D721Med (cell line): ENCODE measurements around the gene TIMM10.

Experiments
- DNase-seq: peaks from one replicate; pipeline ENCODE4 v3.0.0; 2011; ENCODE audit warnings: low spot score; ENCODE audit not compliant: insufficient read length
- FAIRE-seq: peaks from 2 replicates; lab custom pipeline; 2011; peaks lifted over from hg19 to GRCh38; lab: Jason Lieb, UNC
- TF ChIP-seq, protein P1 (sequence below): IDR thresholded peaks from 2 replicates; pipeline ENCODE4 v1.5.1; 2012; ENCODE audit warnings: mild to moderate bottlenecking, control low read depth; ENCODE audit not compliant: insufficient read depth; ENCODE audit errors: missing control alignments

Gene TIMM10

DNA sequence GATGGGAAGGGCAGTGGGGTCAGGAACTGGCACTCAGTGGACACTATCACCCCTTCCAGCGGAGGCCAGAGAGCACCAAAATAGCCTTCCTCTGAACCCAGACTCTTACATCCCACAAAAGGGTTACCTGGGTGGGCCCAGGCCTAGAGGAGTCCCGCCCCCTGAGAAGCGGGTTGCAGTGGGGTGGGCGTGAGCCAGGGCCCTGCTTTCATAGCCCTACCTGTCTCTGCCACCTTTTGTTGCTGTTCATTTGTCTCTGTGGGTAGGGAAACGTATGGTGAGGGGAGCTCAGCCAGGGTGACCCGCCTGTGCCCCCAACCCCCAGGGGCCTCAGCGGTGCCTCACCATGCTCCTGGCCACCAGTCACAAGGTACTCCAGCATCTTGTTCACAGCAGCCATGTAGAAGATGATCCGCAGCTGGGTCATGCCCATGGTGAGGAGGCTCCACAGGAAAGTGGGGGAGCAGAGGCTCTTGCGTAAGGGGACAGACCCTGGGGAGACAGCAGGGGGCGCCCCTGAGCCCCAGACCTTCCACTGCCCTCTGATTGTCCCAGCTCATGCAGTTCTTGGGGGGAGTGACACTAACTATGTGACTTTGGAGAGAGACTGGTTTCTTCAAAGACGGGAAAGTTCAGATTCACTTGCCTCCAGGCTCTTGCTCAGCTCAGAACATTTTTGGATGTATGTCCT, 39.0 kb downstream of the TIMM10 start:
- DNase-seq (no peak), FAIRE-seq (no peak)
- TF ChIP-seq, protein P1, sequence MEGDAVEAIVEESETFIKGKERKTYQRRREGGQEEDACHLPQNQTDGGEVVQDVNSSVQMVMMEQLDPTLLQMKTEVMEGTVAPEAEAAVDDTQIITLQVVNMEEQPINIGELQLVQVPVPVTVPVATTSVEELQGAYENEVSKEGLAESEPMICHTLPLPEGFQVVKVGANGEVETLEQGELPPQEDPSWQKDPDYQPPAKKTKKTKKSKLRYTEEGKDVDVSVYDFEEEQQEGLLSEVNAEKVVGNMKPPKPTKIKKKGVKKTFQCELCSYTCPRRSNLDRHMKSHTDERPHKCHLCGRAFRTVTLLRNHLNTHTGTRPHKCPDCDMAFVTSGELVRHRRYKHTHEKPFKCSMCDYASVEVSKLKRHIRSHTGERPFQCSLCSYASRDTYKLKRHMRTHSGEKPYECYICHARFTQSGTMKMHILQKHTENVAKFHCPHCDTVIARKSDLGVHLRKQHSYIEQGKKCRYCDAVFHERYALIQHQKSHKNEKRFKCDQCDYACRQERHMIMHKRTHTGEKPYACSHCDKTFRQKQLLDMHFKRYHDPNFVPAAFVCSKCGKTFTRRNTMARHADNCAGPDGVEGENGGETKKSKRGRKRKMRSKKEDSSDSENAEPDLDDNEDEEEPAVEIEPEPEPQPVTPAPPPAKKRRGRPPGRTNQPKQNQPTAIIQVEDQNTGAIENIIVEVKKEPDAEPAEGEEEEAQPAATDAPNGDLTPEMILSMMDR: peak; percentile 61

DNA sequence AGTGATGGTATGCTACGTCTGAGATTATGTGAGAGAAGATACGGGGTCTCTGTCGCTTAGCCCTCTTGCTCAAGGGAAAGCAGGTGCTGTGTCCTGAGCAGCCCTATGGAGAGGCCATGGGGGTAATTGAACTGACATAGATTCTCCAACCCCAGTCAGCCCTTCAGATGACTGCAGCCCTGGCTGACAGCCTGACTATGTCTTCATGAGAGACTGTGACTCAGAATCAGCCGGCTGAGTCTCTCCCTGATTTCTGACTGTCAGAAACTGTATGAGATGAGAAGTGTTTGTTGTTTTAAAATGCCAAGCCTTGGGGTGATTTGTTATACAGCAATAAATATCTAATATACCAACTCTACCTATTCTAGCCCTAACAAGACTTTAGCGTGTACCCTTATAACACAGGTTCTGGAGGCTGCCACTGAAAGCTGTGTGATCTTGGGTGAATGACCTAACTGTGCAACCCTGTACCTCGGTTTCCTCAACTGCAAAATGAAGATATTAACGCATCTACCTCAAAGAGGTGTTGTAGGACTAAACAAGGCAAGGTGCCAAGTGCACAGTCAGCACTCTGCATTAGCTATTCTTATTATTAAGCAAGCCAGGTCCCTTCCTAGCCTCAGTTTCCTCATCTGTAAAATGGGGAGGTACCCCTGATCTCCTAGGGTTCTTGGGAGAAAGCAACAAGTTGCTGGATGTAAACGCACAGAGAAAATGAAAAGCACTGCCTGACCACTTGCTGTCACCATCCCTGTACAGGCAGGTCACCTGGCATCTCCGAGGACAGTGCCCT, 39.9 kb downstream of the TIMM10 start:
- TF ChIP-seq, protein P1: no peak
- DNase-seq (no peak), FAIRE-seq (no peak)

DNA sequence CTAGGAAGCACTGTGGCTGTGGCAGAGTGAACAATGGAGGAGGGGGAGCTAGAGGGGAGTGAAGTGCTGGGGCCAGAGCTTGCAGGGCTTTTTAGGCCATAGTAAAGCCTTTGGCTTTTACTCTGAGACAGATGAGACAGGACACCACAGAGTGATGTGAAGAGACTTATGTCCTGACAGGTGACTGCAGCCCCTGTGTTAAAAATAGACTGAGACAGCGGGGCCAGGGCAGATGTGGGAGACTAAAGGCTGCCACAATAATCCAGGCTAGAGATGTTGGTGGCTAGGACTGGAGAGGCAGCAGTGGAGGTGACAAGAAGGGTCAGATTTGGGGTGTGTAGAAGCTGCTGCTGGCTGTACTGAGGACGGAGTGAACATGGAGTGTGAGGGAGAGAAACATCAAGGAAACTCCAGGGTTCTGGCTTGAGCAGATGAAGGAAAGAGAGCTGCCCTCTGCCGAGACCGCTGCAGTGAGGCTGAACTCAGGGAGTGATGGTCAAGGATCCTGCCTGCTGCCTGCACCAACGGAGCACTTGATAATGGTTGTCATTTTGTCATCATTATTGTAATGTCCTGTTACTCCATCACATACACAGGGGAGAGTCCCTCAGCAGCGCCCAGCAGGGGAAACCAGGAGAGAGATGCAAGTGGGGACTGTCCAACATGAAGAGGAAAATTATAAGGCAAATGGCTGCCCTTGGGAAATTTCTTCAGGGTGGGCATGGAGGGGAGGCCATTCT, 42.5 kb downstream of the TIMM10 start:
- no peak for FAIRE-seq
- TF ChIP-seq, protein P1: no peak
- no peak for DNase-seq

DNA sequence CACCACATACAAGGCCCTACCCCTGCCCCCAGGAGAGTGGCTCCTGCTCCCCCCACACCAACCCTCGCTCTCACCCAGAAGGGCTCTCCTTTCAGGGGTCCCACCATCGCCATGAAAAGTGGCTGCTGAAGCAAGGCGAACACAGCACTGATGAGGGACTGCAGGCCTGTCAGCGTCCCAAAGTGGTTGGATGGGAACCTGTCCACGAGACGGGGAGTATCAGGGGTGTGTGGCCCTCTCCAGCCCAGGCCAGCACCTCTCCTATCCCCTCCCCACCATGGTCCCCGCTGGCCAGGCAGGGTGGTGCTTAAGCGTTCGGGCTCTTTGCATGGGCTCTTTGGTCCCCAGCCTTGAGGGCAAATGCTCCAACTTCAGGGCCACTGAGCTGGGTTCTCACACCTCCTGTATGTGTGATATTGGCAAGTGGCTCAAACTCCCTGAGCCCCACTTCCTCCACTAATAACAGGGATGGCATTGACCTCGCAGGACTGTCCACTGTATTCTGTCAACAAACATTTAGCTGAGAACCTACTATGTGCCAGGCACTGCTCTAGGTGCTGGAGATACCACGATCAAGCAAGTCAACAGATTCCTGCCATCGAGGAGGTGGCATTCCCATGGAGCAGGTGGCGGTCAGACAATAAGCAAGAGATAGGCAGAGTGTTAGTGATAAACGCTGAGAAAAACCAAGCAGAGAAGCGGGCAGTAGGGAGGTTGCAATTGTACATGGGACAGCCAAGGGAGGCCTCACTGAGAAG, 43.4 kb downstream of the TIMM10 start:
- TF ChIP-seq, protein P1: no peak
- FAIRE-seq (no peak), DNase-seq (no peak)

DNA sequence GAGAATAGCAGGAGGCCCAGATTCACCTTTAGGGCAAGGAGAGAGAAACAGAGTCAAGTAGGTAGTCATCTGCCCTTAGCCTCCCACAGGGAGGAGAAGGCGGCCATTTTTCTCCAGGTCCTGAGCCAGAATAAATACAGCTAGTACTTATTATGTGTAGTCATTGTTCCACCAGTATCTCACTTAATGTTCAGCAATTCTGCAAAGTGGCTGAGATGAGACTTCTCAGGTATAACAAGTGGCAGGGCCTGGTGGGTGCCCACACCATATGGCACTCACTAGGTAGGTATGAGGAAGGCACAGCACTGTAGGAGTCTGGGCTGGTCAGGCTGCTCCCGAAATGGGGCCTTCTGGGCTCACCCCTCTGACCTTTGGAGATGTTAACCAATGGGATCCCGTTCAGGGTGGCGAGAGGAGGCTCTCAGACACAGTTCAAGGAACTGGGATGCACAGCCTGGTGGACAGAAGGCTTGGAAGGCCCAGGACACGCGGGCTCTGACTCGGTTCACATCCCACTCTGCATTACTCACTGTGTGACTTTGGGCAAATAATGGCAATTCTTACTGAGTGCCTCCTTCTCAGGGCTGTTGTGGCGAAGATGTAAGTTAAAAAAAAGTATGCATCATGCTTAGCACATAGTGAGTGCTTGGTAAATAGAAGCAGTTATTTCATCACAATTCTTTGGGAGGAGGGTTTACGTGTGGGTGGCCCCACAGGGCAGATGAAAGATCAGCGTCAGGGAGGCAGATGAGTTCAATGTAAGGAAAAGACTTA, 45.1 kb downstream of the TIMM10 start:
- FAIRE-seq (no peak), DNase-seq (no peak)
- TF ChIP-seq, protein P1: no peak

DNA sequence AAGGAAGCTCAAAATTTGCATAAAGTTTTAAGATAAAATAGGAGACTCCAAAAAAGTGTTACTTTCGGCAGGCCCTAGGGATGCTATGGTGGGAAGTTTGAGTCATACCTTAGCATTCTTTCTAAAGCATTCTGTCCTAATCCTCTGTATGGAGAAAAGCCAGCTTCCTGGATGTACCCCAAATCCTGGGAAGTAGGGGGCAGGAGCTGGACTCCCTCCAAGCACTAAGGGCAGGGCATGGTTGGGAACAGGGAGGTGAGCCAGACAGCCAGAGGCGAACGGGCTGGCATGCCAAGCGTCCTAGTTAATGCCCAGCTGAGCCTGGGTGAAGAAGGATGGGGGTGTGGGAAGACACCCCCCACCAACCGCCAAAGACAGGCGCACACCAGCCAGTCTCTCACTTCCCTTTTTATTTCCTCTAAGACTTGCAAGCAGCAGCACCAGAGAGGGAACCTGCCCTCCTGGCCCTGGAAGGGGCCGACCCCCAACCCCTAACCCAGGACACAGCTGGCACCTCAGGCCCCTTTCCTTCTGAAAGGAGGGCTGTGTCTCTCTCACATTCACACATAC, 46.3 kb downstream of the TIMM10 start:
- DNase-seq: no peak
- no peak for FAIRE-seq
- TF ChIP-seq, protein P1: no peak
